Dermis blood vessel endothelial cell (primary cell): ENCODE measurements around the gene SLFN5. TPM values are rescaled to one million over a fixed set of nuclear protein-coding genes. Genes with fewer than 3 reads are reported as not detected.
"Not testable (repeated sequence)": the region's sequence is repeated elsewhere in the genome, so short reads cannot be mapped to it uniquely, and the experiment has no call there.

ENCODE experiments used
- DNase-seq: peaks from one replicate; pipeline ENCODE4 v3.0.0; 2010
- total RNA-seq: library from RNA; depleted of rRNA; stranded (reverse); fragments of >200 nt; gene quantifications from 2 replicates; pipeline ENCODE4 v1.2.3, GENCODE V29; 2014

The SLFN5 gene
- total RNA-seq, 1 donor from 2014 or later = 40.8 TPM

- peak; percentile 21 for DNase-seq
These were observed 48.9 kb downstream of the SLFN5 start for GRCh38 chr17:35291802-35292201.

- DNase-seq = no peak
These were observed 50.4 kb downstream of the SLFN5 start for GRCh38 chr17:35293151-35293847.

- DNase-seq = no peak
These were observed 51.9 kb downstream of the SLFN5 start for GRCh38 chr17:35294756-35295155.

- peak; percentile 56 for DNase-seq
These were observed 52.8 kb downstream of the SLFN5 start for GRCh38 chr17:35295686-35296085.

GRCh38 chr17:35297666-35298065 lies 54.8 kb downstream of the SLFN5 start:
- DNase-seq = no peak

GRCh38 chr17:35298639-35299038 lies 55.8 kb downstream of the SLFN5 start:
- DNase-seq = no peak

- DNase-seq = no peak
These were observed 56.3 kb downstream of the SLFN5 start for GRCh38 chr17:35299135-35299534.

- DNase-seq = not testable (repeated sequence)
These were observed 66.5 kb downstream of the SLFN5 start for GRCh38 chr17:35309345-35309744.

GRCh38 chr17:35312346-35312745 lies 69.5 kb downstream of the SLFN5 start:
- DNase-seq = no peak

GRCh38 chr17:35312790-35313711 lies 70.2 kb downstream of the SLFN5 start:
- DNase-seq = peak; percentile 85

- peak; percentile 10 for DNase-seq
These were observed 71.1 kb downstream of the SLFN5 start for GRCh38 chr17:35313875-35314409.

- peak; percentile 4 for DNase-seq
These were observed 71.7 kb downstream of the SLFN5 start for GRCh38 chr17:35314415-35315216.

GRCh38 chr17:35315283-35315682 lies 72.4 kb downstream of the SLFN5 start:
- peak; percentile 66 for DNase-seq

GRCh38 chr17:35315971-35316370 lies 73.1 kb downstream of the SLFN5 start:
- no peak for DNase-seq

GRCh38 chr17:35322749-35323148 lies 79.9 kb downstream of the SLFN5 start:
- no peak for DNase-seq

Other genes with a start within 250 kb of the SLFN5 start
- gene RFFL, start 179.4 kb upstream of the SLFN5 start, total RNA-seq = 7.0 and 8.1 TPM in 2 replicates
- gene RAD51D, start 123.2 kb upstream of the SLFN5 start, total RNA-seq = 13.7 and 15.8 TPM in 2 replicates
- gene FNDC8, start 121.5 kb upstream of the SLFN5 start, total RNA-seq = not detected in 2 replicates
- gene NLE1, start 100.8 kb upstream of the SLFN5 start, total RNA-seq = 22.6 and 28.0 TPM in 2 replicates
- gene UNC45B, start 95.3 kb upstream of the SLFN5 start, total RNA-seq = not detected in 2 replicates
- gene SLC35G3, start 48.7 kb upstream of the SLFN5 start, total RNA-seq = not detected in 2 replicates
- gene SLFN11, start 130.5 kb downstream of the SLFN5 start, total RNA-seq = 83.3 and 103 TPM in 2 replicates
- 63.5 and 75.6 TPM in 2 replicates for gene SLFN12, start 189.4 kb downstream of the SLFN5 start, total RNA-seq
- gene SLFN13, start 205.7 kb downstream of the SLFN5 start, total RNA-seq = 3.2 and 5.8 TPM in 2 replicates